NCI-H748 treated with DMSO at 0.1 percent for 48 hours (cell line): ENCODE data around the gene HYDIN.

Source experiments
- DNase-seq: peaks from one replicate; lab custom pipeline; 2025; lab: John Stamatoyannopoulos, UW

HYDIN gene

GRCh38 chr16:70760221-70760620 is 470.3 kb downstream of the HYDIN start:
- DNase-seq = no peak

- no peak for DNase-seq
Observed at GRCh38 chr16:70759666-70760065, 470.9 kb downstream of the HYDIN start.

GRCh38 chr16:70758786-70759185 is 471.7 kb downstream of the HYDIN start:
- DNase-seq = no peak
